ENCODE measurements around the gene IVNS1ABP. TPM values are rescaled to one million over a fixed set of nuclear protein-coding genes. Genes with fewer than 3 reads are reported as not detected.

The IVNS1ABP gene
- total and polyA plus RNA-seq, 2 of the 13 experiments (the other 11 are each of a cell fraction or from before 2014, with no cell fraction given), result 49.1 to 51.7 TPM

DNA sequence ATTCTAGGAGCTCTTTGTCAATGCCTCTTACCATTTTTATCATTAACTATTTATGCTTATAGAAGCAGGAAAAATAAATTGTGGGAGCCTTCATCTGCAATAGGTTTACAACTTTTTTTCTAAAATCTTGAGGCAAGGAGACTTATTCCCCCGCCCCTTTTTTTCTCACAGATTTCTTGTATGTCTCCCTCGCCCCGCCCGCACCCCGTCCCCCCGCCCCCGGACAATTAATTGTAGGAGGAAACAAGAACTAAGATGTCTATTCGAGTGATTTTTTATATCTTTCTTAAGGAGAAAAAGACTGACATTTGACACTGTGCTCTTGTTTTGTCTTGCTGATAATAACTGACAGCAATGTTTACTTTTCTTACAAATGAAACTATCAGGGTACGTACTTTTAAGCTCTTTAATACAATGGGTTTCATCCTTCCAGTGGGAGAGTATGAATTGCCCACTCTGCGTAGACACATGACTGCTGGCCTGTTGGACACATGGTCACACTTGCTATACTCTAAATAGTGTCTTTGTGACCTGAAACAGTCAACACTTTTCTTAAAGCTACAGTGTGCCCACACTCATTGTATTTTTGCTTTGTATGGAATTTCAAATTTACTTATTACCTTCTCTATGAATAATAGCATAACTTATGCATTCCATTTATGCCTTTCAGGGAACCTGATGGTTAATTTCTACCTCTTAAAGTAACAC lies 1.5 kb upstream of the IVNS1ABP start:
- in situ Hi-C loops (cut with HindIII; ENCODE audit: extremely low pct_ligation_motif_present, low pct_unique_long_range_greater_than_20kb), result loop anchor here (10.0 kb wide), 1 partner anchor 366 kb away; no protein-coding TSS in a partner anchor
- Histone ChIP-seq H3K9ac (ENCODE audit: insufficient read depth, low read depth, low read length) (peak overlapping the region; percentile 72; the same call in 1 of the 2 replicates), H4K20me1 (ENCODE audit: insufficient read depth, low read length) (peaks cover 24% of the 10 kb centered on the region), H3K4me3 (replicated peaks in 1 of 3; ENCODE audit: insufficient read depth in 1 of 3, low read depth in 2 of 3, low read length in 3 of 3) (no peak overlapping the region), H3K27ac (ENCODE audit: extremely low read length, insufficient read depth, low read length) (peak overlapping the region; percentile 92), H3K4me2 (ENCODE audit: low read depth, low read length) (peak overlapping the region; percentile 92), H2AFZ (ENCODE audit: low read length) (no peak overlapping the region), H3K4me1 (ENCODE audit: insufficient read depth, low read length) (peaks cover 37% of the 10 kb centered on the region), H3K27me3 (ENCODE audit: control insufficient read depth in 1 of 2, insufficient read depth in 2 of 2, low read length in 2 of 2) (no peaks in the 10 kb centered on the region), H3K9me3 (ENCODE audit: low read length) (no peaks in the 10 kb centered on the region), H3K79me2 (ENCODE audit: insufficient read depth, low read length) (peaks cover 36% of the 10 kb centered on the region), H3K36me3 (replicated peaks in 1 of 2; ENCODE audit: control insufficient read depth in 1 of 2, insufficient read depth in 2 of 2, low read length in 2 of 2) (no peaks in the 10 kb centered on the region)
- TF ChIP-seq, protein P1, sequence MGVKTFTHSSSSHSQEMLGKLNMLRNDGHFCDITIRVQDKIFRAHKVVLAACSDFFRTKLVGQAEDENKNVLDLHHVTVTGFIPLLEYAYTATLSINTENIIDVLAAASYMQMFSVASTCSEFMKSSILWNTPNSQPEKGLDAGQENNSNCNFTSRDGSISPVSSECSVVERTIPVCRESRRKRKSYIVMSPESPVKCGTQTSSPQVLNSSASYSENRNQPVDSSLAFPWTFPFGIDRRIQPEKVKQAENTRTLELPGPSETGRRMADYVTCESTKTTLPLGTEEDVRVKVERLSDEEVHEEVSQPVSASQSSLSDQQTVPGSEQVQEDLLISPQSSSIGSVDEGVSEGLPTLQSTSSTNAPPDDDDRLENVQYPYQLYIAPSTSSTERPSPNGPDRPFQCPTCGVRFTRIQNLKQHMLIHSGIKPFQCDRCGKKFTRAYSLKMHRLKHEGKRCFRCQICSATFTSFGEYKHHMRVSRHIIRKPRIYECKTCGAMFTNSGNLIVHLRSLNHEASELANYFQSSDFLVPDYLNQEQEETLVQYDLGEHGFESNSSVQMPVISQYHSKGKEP (CRISPR knock-in tag; IDR thresholded peaks at IDR 0.05), result no peak
- no peak for TF ChIP-seq KMT2B (CRISPR knock-in tag; IDR thresholded peaks at IDR 0.05)
- TF ChIP-seq, protein P2, sequence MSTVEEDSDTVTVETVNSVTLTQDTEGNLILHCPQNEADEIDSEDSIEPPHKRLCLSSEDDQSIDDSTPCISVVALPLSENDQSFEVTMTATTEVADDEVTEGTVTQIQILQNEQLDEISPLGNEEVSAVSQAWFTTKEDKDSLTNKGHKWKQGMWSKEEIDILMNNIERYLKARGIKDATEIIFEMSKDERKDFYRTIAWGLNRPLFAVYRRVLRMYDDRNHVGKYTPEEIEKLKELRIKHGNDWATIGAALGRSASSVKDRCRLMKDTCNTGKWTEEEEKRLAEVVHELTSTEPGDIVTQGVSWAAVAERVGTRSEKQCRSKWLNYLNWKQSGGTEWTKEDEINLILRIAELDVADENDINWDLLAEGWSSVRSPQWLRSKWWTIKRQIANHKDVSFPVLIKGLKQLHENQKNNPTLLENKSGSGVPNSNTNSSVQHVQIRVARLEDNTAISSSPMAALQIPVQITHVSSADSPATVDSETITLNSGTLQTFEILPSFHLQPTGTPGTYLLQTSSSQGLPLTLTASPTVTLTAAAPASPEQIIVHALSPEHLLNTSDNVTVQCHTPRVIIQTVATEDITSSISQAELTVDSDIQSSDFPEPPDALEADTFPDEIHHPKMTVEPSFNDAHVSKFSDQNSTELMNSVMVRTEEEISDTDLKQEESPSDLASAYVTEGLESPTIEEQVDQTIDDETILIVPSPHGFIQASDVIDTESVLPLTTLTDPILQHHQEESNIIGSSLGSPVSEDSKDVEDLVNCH (CRISPR knock-in tag; IDR thresholded peaks at IDR 0.05), result no peak
- TF ChIP-seq, protein P3, sequence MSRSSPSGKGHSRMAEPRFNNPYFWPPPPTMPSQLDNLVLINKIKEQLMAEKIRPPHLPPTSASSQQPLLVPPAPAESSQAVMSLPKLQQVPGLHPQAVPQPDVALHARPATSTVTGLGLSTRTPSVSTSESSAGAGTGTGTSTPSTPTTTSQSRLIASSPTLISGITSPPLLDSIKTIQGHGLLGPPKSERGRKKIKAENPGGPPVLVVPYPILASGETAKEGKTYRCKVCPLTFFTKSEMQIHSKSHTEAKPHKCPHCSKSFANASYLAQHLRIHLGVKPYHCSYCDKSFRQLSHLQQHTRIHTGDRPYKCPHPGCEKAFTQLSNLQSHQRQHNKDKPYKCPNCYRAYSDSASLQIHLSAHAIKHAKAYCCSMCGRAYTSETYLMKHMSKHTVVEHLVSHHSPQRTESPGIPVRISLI (CRISPR knock-in tag; IDR thresholded peaks at IDR 0.05; ENCODE audit: borderline replicate concordance), result no peak
- TF ChIP-seq, protein P4, sequence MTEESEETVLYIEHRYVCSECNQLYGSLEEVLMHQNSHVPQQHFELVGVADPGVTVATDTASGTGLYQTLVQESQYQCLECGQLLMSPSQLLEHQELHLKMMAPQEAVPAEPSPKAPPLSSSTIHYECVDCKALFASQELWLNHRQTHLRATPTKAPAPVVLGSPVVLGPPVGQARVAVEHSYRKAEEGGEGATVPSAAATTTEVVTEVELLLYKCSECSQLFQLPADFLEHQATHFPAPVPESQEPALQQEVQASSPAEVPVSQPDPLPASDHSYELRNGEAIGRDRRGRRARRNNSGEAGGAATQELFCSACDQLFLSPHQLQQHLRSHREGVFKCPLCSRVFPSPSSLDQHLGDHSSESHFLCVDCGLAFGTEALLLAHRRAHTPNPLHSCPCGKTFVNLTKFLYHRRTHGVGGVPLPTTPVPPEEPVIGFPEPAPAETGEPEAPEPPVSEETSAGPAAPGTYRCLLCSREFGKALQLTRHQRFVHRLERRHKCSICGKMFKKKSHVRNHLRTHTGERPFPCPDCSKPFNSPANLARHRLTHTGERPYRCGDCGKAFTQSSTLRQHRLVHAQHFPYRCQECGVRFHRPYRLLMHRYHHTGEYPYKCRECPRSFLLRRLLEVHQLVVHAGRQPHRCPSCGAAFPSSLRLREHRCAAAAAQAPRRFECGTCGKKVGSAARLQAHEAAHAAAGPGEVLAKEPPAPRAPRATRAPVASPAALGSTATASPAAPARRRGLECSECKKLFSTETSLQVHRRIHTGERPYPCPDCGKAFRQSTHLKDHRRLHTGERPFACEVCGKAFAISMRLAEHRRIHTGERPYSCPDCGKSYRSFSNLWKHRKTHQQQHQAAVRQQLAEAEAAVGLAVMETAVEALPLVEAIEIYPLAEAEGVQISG (CRISPR knock-in tag; IDR thresholded peaks at IDR 0.05), result no peak
- no peak for TF ChIP-seq ZNF17 (CRISPR knock-in tag; IDR thresholded peaks at IDR 0.05)
- no TSS peak for BruUV-seq (replicated peaks)
- intact Hi-C loops (cut with micrococcal nuclease; ENCODE audit: unreplicated experiment), result loop anchor here (5.0 kb wide), 2 partner anchors 161 to 364 kb away; partner anchors contain the start of genes SWT1 and TRMT1L
- no peak for DNase-seq (ENCODE audit: low spot score)
- ChIA-PET CTCF (ENCODE audit: low intra/inter-chr PET ratio, low total read pairs) (no interaction called here), POLR2A (interaction anchor here (1.6 to 2.5 kb wide), 2 partner anchors 19 to 31 kb away, joined by 6 to 13 read pairs; no protein-coding TSS in a partner anchor)
- no peak for FAIRE-seq
- ATAC-seq, result no peak
- WGBS (ENCODE audit: low lambda C conversion rate), result 91% methylated on average over 10 of the region's 10 CpGs

Measured in HepG2 (cell line).